Ecto neural progenitor cell (in vitro differentiated cells): ENCODE measurements around the gene IPO5.
"Not testable (repeated sequence)": the region's sequence is repeated elsewhere in the genome, so short reads cannot be mapped to it uniquely, and the experiment has no call there.

Experiments used
- DNase-seq: peaks from one replicate; pipeline ENCODE4 v3.0.0-alpha.2; 2018; ENCODE audit warnings: low spot score

IPO5 gene

GRCh38 chr13:97949316-97949715 lies 4.2 kb upstream of the IPO5 start:
- DNase-seq, result not testable (repeated sequence)

- no peak for DNase-seq
Observed at GRCh38 chr13:97951376-97951775, 2.1 kb upstream of the IPO5 start.

GRCh38 chr13:97952831-97953230 lies 644 bp upstream of the IPO5 start:
- not testable (repeated sequence) for DNase-seq

GRCh38 chr13:97961340-97961739 lies 7.9 kb downstream of the IPO5 start:
- no peak for DNase-seq

GRCh38 chr13:97962887-97963286 lies 9.4 kb downstream of the IPO5 start:
- no peak for DNase-seq

- no peak for DNase-seq
Observed at GRCh38 chr13:97967226-97967625, 13.8 kb downstream of the IPO5 start.

- no peak for DNase-seq
Observed at GRCh38 chr13:97967948-97968347, 14.5 kb downstream of the IPO5 start.

GRCh38 chr13:97971519-97971918 lies 18.0 kb downstream of the IPO5 start:
- no peak for DNase-seq

- no peak for DNase-seq
Observed at GRCh38 chr13:97974773-97975172, 21.3 kb downstream of the IPO5 start.

- peak; percentile 49 for DNase-seq
Observed at GRCh38 chr13:97975280-97975847, 21.9 kb downstream of the IPO5 start.

GRCh38 chr13:97975848-97976609 lies 22.6 kb downstream of the IPO5 start:
- peak; percentile 97 for DNase-seq

- no peak for DNase-seq
Observed at GRCh38 chr13:97976610-97977521, 23.4 kb downstream of the IPO5 start.

- DNase-seq, result no peak
Observed at GRCh38 chr13:97977982-97978381, 24.5 kb downstream of the IPO5 start.

- no peak for DNase-seq
Observed at GRCh38 chr13:97978651-97979050, 25.2 kb downstream of the IPO5 start.

- DNase-seq, result no peak
Observed at GRCh38 chr13:97979051-97979450, 25.6 kb downstream of the IPO5 start.

- no peak for DNase-seq
Observed at GRCh38 chr13:97979556-97979955, 26.1 kb downstream of the IPO5 start.

- DNase-seq, result no peak
Observed at GRCh38 chr13:97982286-97982685, 28.8 kb downstream of the IPO5 start.

GRCh38 chr13:97986835-97987234 lies 33.4 kb downstream of the IPO5 start:
- DNase-seq, result no peak

GRCh38 chr13:97999653-98000052 lies 46.2 kb downstream of the IPO5 start:
- no peak for DNase-seq

GRCh38 chr13:98004107-98004506 lies 50.6 kb downstream of the IPO5 start:
- DNase-seq, result no peak

GRCh38 chr13:98004997-98005396 lies 51.5 kb downstream of the IPO5 start:
- DNase-seq, result not testable (repeated sequence)

GRCh38 chr13:98007001-98007400 lies 53.5 kb downstream of the IPO5 start:
- DNase-seq, result no peak

- no peak for DNase-seq
Observed at GRCh38 chr13:98013241-98013640, 59.8 kb downstream of the IPO5 start.
